OCI-LY1 (cell line): Measurements from ENCODE around the gene RPE65.

ENCODE experiments used
- EZH2 ChIP-seq: fragments of 200-600 bp; sonication (generic), shearing (Covaris generic); IDR thresholded peaks from 2 replicates; pipeline ENCODE4 v1.8.0; 2017; ENCODE audit warnings: borderline replicate concordance, mixed run types, mild to moderate bottlenecking, antibody characterized with exemption, low read length, moderate library complexity, mixed read lengths
- TF ChIP-seq, protein P1 (sequence below): fragments of 200-600 bp; sonication (generic), shearing (Covaris generic); IDR thresholded peaks from 2 replicates; pipeline ENCODE4 v1.5.1; 2017; ENCODE audit warnings: mild to moderate bottlenecking, antibody characterized with exemption, low read length, moderate library complexity, mixed read lengths

DNA sequence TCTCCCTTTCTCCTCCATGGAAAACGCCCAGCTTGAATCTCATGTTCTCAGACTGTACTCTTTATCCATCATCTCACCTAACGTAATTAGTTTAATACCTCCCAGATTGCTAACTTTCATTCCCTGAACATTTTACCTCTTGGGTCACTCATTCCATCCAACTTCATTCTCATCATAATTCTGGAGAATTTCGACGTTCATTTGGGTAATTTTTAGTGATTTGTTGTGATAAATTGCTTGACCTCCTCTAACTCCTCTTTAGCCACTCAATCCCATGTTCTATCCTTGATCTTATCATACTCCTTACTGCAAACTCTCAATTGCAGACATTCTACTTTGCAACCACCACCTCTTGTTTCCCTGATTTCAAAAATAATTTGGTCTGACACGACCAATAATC lies 28.4 kb downstream of the RPE65 start:
- TF ChIP-seq, protein P1, sequence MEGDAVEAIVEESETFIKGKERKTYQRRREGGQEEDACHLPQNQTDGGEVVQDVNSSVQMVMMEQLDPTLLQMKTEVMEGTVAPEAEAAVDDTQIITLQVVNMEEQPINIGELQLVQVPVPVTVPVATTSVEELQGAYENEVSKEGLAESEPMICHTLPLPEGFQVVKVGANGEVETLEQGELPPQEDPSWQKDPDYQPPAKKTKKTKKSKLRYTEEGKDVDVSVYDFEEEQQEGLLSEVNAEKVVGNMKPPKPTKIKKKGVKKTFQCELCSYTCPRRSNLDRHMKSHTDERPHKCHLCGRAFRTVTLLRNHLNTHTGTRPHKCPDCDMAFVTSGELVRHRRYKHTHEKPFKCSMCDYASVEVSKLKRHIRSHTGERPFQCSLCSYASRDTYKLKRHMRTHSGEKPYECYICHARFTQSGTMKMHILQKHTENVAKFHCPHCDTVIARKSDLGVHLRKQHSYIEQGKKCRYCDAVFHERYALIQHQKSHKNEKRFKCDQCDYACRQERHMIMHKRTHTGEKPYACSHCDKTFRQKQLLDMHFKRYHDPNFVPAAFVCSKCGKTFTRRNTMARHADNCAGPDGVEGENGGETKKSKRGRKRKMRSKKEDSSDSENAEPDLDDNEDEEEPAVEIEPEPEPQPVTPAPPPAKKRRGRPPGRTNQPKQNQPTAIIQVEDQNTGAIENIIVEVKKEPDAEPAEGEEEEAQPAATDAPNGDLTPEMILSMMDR, result no peak
- no peak for TF ChIP-seq EZH2
